Ishikawa (cell line): Measurements from ENCODE around the gene HES1.

Source experiments
- EP300 ChIP-seq: IDR thresholded peaks from 2 replicates; pipeline ENCODE4 v1.6.1; 2012; ENCODE audit warnings: borderline replicate concordance
- MAX ChIP-seq: IDR thresholded peaks from 2 replicates; pipeline ENCODE4 v1.6.1; 2012
- RAD21 ChIP-seq: IDR thresholded peaks from 2 replicates; pipeline ENCODE4 v1.6.1; 2012; ENCODE audit warnings: low read depth
- TEAD4 ChIP-seq: IDR thresholded peaks from 2 replicates; pipeline ENCODE4 v1.6.1; 2012
- ZBTB7A ChIP-seq: IDR thresholded peaks from 2 replicates; pipeline ENCODE4 v1.6.1; 2012; ENCODE audit warnings: low read depth
- TF ChIP-seq, protein P1 (sequence below): IDR thresholded peaks from 2 replicates; pipeline ENCODE4 v1.6.1; 2012; ENCODE audit warnings: low read depth, mild to moderate bottlenecking

DNA sequence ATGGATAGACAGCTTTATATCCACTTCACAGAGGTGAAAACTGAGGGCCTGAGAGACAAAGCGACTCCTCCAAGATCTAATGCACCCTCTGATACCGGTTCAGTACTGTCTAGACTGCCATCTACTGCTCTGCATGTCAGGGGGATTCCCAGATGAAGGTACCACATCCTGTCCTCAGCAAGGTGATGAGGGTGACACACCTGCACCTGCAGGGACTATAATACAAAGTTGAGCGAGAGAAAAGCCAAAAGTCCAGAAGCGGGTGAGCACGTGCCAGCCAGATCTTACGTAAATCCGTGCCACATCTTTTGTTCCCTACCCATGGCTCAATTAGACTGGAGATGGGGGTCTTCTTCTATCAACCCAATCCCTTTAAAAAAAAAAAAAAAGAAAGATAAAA, 32.4 kb upstream of the HES1 start:
- TF ChIP-seq ZBTB7A (no peak), MAX (no peak), RAD21 (no peak), TEAD4 (no peak), EP300 (no peak)
- TF ChIP-seq, protein P1, sequence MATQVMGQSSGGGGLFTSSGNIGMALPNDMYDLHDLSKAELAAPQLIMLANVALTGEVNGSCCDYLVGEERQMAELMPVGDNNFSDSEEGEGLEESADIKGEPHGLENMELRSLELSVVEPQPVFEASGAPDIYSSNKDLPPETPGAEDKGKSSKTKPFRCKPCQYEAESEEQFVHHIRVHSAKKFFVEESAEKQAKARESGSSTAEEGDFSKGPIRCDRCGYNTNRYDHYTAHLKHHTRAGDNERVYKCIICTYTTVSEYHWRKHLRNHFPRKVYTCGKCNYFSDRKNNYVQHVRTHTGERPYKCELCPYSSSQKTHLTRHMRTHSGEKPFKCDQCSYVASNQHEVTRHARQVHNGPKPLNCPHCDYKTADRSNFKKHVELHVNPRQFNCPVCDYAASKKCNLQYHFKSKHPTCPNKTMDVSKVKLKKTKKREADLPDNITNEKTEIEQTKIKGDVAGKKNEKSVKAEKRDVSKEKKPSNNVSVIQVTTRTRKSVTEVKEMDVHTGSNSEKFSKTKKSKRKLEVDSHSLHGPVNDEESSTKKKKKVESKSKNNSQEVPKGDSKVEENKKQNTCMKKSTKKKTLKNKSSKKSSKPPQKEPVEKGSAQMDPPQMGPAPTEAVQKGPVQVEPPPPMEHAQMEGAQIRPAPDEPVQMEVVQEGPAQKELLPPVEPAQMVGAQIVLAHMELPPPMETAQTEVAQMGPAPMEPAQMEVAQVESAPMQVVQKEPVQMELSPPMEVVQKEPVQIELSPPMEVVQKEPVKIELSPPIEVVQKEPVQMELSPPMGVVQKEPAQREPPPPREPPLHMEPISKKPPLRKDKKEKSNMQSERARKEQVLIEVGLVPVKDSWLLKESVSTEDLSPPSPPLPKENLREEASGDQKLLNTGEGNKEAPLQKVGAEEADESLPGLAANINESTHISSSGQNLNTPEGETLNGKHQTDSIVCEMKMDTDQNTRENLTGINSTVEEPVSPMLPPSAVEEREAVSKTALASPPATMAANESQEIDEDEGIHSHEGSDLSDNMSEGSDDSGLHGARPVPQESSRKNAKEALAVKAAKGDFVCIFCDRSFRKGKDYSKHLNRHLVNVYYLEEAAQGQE: no peak
